GM23338 (cell line): ENCODE results near the gene CALM1. TPM values are rescaled to one million over a fixed set of nuclear protein-coding genes. Genes with fewer than 3 reads are reported as not detected.

Experiments used
- ATAC-seq: fragments of 200-7000 bp; cut with Tn5 transposase; 3 replicates; pipeline ENCODE4 v1.9.1; 2020
- DNase-seq: peaks from one replicate; pipeline ENCODE4 v3.0.0-alpha.2; 2015; ENCODE audit warnings: low spot score
- H2AFZ ChIP-seq: fragments of 200-600 bp; sonication (generic); 2 replicates; pipeline ENCODE4 v1.8.0; 2016; ENCODE audit warnings: antibody characterized with exemption, mild to moderate bottlenecking, moderate library complexity
- H3F3A ChIP-seq: fragments of 200-600 bp; sonication (generic); replicated peaks from 2 replicates; pipeline ENCODE4 v1.8.0; 2017; ENCODE audit warnings: antibody characterized with exemption, mixed run types, low read depth
- H3K27ac ChIP-seq: fragments of 200-600 bp; sonication (generic); 2 replicates; pipeline ENCODE4 v1.6.1; 2016; ENCODE audit warnings: low read depth
- H3K27me3 ChIP-seq: fragments of 200-600 bp; sonication (generic); 2 replicates; pipeline ENCODE4 v1.8.0; 2016; ENCODE audit warnings: mild to moderate bottlenecking, mixed run types, moderate library complexity; ENCODE audit not compliant: insufficient read depth
- H3K36me3 ChIP-seq: fragments of 200-600 bp; sonication (generic); 2 replicates; pipeline ENCODE4 v1.8.0; 2016; ENCODE audit warnings: mild to moderate bottlenecking; ENCODE audit not compliant: insufficient read depth
- H3K4me1 ChIP-seq: fragments of 200-600 bp; sonication (generic); 2 replicates; pipeline ENCODE4 v1.8.0; 2016; ENCODE audit warnings: mild to moderate bottlenecking, moderate library complexity; ENCODE audit not compliant: insufficient read depth
- H3K4me2 ChIP-seq: fragments of 200-600 bp; sonication (generic); 2 replicates; pipeline ENCODE4 v1.7.1; 2017; ENCODE audit warnings: mixed run types
- H3K4me3 ChIP-seq: fragments of 200-600 bp; sonication (generic); 2 replicates; pipeline ENCODE4 v1.6.1; 2016; ENCODE audit warnings: mixed run types
- H3K79me2 ChIP-seq: fragments of 200-600 bp; sonication (generic); replicated peaks from 2 replicates; pipeline ENCODE4 v1.8.0; 2017; ENCODE audit warnings: mild to moderate bottlenecking; ENCODE audit not compliant: insufficient read depth
- H3K9me2 ChIP-seq: fragments of 200-600 bp; sonication (generic); 2 replicates; pipeline ENCODE4 v1.8.0; 2017; ENCODE audit not compliant: insufficient read depth
- H4K20me1 ChIP-seq: fragments of 200-600 bp; sonication (generic); replicated peaks from 2 replicates; pipeline ENCODE4 v1.8.0; 2017; ENCODE audit warnings: mild to moderate bottlenecking; ENCODE audit not compliant: insufficient read depth
- H3K27ac Mint-ChIP-seq: 2 replicates; pipeline ENCODE4 v1.8.0; 2020; ENCODE audit warnings: inconsistent platforms, mild to moderate bottlenecking, moderate library complexity, mixed read lengths
- H3K27me3 Mint-ChIP-seq: 3 replicates; pipeline ENCODE4 v1.8.0; 2022; ENCODE audit warnings: low read depth, mild to moderate bottlenecking, moderate library complexity, mixed read lengths, inconsistent platforms; ENCODE audit not compliant: insufficient read depth, poor library complexity
- H3K36me3 Mint-ChIP-seq: 3 replicates; pipeline ENCODE4 v1.8.0; 2021; ENCODE audit warnings: low read depth, mild to moderate bottlenecking, inconsistent platforms, moderate library complexity, mixed read lengths
- H3K4me1 Mint-ChIP-seq: 3 replicates; pipeline ENCODE4 v1.8.0; 2020; ENCODE audit warnings: mild to moderate bottlenecking, inconsistent platforms, mixed read lengths
- H3K4me3 Mint-ChIP-seq: 3 replicates; pipeline ENCODE4 v1.8.0; 2021; ENCODE audit warnings: moderate library complexity, mild to moderate bottlenecking, inconsistent platforms, mixed read lengths
- H3K9me3 Mint-ChIP-seq: 3 replicates; pipeline ENCODE4 v1.8.0; 2020; ENCODE audit warnings: moderate library complexity, mild to moderate bottlenecking, inconsistent platforms, mixed read lengths
- CREB1 ChIP-seq: fragments of 250-450 bp; sonication (Bioruptor Pico); IDR thresholded peaks from 2 replicates; pipeline ENCODE4 v1.5.0; 2020; ENCODE audit warnings: low read depth, mild to moderate bottlenecking, moderate library complexity
- CTCF ChIP-seq, 2 experiments: fragments of 200-600 bp in 1 of 2; sonication (generic) in 1 of 2; conservative IDR thresholded peaks; 2 replicates each; pipeline versions ENCODE4 v1.5.1 to v1.6.1; 2016 to 2017; ENCODE audit warnings: antibody characterized with exemption in 2 of 2, low read depth in 2 of 2, mild to moderate bottlenecking in 2 of 2, moderate library complexity in 1 of 2
- ETS1 ChIP-seq: IDR thresholded peaks from 2 replicates; pipeline ENCODE4 v1.6.1; 2016; ENCODE audit warnings: antibody characterized with exemption
- POLR2AphosphoS5 ChIP-seq: IDR thresholded peaks from 2 replicates; pipeline ENCODE4 v1.6.1; 2016; ENCODE audit warnings: antibody characterized with exemption, low read depth
- ZNF114 ChIP-seq: fragments of 250-450 bp; sonication (Bioruptor Pico); IDR thresholded peaks from 2 replicates; pipeline ENCODE4 v1.5.0; 2020; ENCODE audit warnings: mild to moderate bottlenecking, moderate library complexity
- ZNF331 ChIP-seq: fragments of 250-450 bp; sonication (Bioruptor Pico); IDR thresholded peaks from 2 replicates; pipeline ENCODE4 v1.5.0; 2020; ENCODE audit warnings: low read depth, mild to moderate bottlenecking, moderate library complexity
- ZNF462 ChIP-seq: fragments of 250-450 bp; sonication (Bioruptor Pico); IDR thresholded peaks from 2 replicates; pipeline ENCODE4 v1.5.0; 2020; ENCODE audit warnings: mild to moderate bottlenecking, moderate library complexity
- polyA plus RNA-seq: library from polyadenylated mRNA; unstranded; fragments of >200 nt; fragmentation: Nextera tagmentation; extraction: Ambion mirVana; gene quantifications from 2 replicates; pipeline ENCODE4 v1.2.1, GENCODE V29; 2016
- total RNA-seq: library from RNA; depleted of rRNA; stranded (reverse); fragments of >200 nt; shearing (Covaris generic); gene quantifications from 2 replicates; pipeline ENCODE4 v1.2.3, GENCODE V29; 2014

CALM1 gene
- total and polyA plus RNA-seq, 2 experiments from 2014 or later = 308 to 2,024 TPM

GRCh38 chr14:90356925-90357324, 39.9 kb upstream of the CALM1 start:
- Histone ChIP-seq H2AFZ (no peak overlapping the region), H3K27me3 (no peaks in the 10 kb centered on the region), H3K79me2 (no peaks in the 10 kb centered on the region), H3K27ac (no peak overlapping the region), H3K4me2 (no peak overlapping the region), H3K4me3 (no peak overlapping the region), H3K4me1 (no peaks in the 10 kb centered on the region), H3K36me3 (no peaks in the 10 kb centered on the region), H3F3A (no peaks in the 10 kb centered on the region), H3K9me2 (no peaks in the 10 kb centered on the region), H4K20me1 (no peaks in the 10 kb centered on the region)
- H3K27ac Mint-ChIP-seq = no peak overlapping the region
- DNase-seq (no peak), ATAC-seq (no peak)
- H3K4me3 Mint-ChIP-seq = no peak overlapping the region
- TF ChIP-seq ZNF331 (CRISPR knock-in tag) (no peak), ZNF462 (CRISPR knock-in tag) (no peak), ETS1 (no peak), CREB1 (CRISPR knock-in tag) (no peak), CTCF (conservative IDR thresholded peaks at IDR 0.05; ENCODE audit: low read depth in 2 of 2) (no peak), POLR2AphosphoS5 (no peak), ZNF114 (no peak)
- H3K4me1 Mint-ChIP-seq = no peaks in the 10 kb centered on the region
- H3K9me3 Mint-ChIP-seq = no peaks in the 10 kb centered on the region
- H3K36me3 Mint-ChIP-seq = no peaks in the 10 kb centered on the region
- H3K27me3 Mint-ChIP-seq = peaks cover 1% of the 10 kb centered on the region
